Neuron (in vitro differentiated cells): ENCODE data around the gene ZNF554.
"Not testable (repeated sequence)": the region's sequence is repeated elsewhere in the genome, so short reads cannot be mapped to it uniquely, and the experiment has no call there.

Experiments
- H2AFZ ChIP-seq: one replicate; pipeline ENCODE4 v1.6.1; 2013; ENCODE audit warnings: low read depth, mild to moderate bottlenecking, inconsistent platforms, low read length, moderate library complexity
- H3K27me3 ChIP-seq: one replicate; pipeline ENCODE4 v1.6.1; 2013; ENCODE audit warnings: low read length; ENCODE audit not compliant: insufficient read depth
- H3K36me3 ChIP-seq: one replicate; pipeline ENCODE4 v1.6.1; 2013; ENCODE audit warnings: low read length; ENCODE audit not compliant: insufficient read depth
- H3K4me1 ChIP-seq: one replicate; pipeline ENCODE4 v1.6.1; 2013; ENCODE audit warnings: low read length; ENCODE audit not compliant: insufficient read depth
- H3K4me3 ChIP-seq: 2 replicates; pipeline ENCODE4 v1.5.1; 2013; ENCODE audit warnings: mild to moderate bottlenecking, low read length, moderate library complexity
- H3K9me3 ChIP-seq: one replicate; pipeline ENCODE4 v1.6.1; 2013; ENCODE audit warnings: low read length

Gene ZNF554

DNA sequence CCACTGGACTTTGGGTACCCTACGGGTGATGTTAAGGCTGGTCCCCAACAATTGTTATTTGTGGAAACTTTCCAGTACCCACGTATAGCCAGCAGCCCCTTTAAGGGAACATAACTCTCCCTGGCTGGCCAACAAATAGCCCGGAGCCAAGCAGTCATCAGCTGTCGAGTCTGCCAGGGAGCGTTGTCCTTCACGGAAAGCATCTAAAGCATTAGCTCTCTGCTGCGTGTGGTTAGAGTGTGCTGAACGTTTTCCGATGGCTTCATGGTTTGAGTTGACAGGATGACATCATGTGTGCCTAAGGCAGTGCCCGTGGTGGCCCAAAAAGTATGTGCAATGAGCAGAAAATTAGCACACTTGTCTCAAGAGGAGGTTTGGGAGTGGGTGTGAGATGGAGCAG lies 44.1 kb downstream of the ZNF554 start:
- H3K9me3 ChIP-seq, result peaks cover under 1% of the 10 kb centered on the region
- H3K36me3 ChIP-seq, result no peaks in the 10 kb centered on the region
- H3K4me1 ChIP-seq, result no peaks in the 10 kb centered on the region
- H3K4me3 ChIP-seq, result no peak overlapping the region
- H3K27me3 ChIP-seq, result no peaks in the 10 kb centered on the region
- H2AFZ ChIP-seq, result no peak overlapping the region

DNA sequence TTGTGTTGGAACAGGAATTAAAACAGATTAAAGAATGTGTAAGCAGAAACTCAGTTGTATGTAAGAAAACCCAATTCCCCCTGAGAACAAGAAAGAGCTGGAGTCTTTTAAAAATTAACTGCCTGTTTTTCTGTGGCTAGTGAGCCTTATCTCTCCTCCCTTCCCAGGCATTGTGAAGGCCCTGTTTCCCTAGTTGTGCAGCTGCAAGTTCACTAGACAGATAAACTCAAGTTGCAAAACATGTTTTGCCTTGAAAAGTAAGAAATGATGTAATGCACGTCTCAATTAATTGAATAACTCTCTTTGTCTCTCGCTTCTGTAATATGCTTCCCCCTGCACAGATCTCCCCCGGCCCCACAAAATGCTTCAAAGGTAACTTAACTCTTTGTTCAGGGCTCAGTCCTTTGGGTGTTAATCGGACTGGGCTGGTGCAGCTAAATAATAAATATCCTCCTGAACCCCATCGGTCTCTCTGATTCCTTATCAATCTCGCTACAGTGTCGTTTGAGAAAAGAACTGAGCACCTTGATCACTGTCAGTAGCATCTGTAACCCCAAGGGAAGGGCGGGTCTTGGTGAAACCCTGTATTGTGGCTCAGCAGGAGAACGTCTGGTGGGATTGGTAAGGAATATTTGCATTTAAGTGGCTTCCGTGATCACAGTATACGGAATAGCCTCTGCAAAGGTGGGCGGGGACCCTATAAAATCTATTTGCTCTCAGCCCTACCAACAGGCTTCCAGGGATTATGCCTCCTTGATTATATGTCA lies 45.8 kb downstream of the ZNF554 start:
- Histone ChIP-seq H3K27me3 (no peaks in the 10 kb centered on the region), H3K9me3 (no peaks in the 10 kb centered on the region), H3K4me1 (no peaks in the 10 kb centered on the region), H3K4me3 (no peak overlapping the region), H2AFZ (no peak overlapping the region), H3K36me3 (no peaks in the 10 kb centered on the region)

DNA sequence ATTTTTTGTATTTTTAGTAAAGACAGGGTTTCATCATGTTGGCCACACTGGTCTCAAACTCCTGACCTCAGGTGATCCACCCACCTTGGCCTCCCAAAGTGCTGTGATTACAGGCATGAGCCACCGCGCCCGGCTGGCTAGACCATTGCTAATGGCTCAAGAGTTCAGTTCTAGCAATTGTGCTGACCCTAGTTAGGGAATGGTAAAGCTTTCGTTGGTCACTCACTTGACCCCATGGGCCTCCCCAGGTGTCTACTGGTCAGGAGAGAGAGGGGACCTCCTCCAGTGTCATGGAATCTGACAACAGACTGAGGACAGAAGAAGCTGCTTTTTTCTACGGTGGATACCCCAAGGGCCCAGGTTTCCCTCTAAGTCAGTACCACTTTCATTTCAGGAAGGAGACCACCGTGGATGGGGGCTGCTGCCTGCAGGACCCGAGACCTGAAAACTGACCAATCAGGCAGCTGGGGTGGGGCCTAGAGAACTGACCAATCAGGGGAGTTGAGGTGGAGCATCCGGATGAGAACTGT lies 46.9 kb downstream of the ZNF554 start:
- Histone ChIP-seq H3K27me3 (no peaks in the 10 kb centered on the region), H3K36me3 (no peaks in the 10 kb centered on the region)

DNA sequence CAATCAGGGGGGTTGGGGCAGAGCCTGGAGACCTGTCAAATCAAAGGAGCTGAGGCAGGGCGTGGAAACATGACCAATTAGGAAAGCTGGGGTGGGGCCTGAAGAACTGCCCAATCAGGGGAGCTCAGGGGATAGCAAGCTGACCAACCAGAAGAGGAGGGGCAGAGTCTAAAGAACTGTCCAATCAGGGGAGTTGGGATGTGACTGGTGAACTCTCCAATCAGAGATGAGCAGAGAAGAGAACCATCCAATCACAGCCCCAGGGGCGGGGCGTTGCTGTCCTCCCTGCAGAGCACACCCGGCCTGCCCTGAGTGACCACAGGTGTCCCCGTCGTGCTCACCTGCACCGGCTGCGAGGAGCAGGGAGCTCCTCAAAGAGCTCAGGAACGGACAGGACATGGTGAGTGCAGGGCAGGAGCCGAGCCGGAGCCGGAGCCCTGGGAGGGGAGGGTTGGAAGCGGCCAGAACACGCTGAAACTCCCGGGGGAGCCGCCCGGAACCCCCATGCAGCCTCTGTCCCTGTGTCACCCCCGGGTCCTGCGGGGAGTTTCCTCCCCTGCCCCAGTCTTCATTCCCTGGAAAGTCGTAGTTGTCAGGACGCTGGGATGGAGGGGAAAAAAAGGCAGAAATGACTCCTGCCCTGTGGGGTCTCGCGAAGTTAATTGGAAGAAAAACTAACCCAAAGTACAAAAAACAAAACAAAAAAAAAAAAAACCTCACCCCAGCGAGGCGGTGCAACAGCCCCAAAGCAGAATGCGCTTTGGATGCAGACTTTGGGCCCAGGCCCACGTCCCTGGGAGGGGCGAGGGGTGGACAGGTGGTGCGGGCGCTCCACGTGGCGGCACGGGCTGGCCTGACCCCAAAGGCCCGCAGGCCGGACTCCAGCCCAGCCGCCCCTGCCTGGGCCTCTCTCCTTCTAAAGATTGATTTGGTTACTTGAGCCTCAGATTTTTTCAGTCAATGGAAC lies 47.6 kb downstream of the ZNF554 start, which contains the start of gene ZNF556:
ZNF556 (plus strand) TSS at position 311 of the 967 bp plus-strand sequence; CDS start at position 398, 87 bp downstream.
- H3K4me3 ChIP-seq, result no peak within 1 kb of the TSS
- H3K4me1 ChIP-seq, result no peaks in the 10 kb centered on the region
- H3K27me3 ChIP-seq, result no peaks in the 10 kb centered on the region
- no peak within 1 kb of the TSS for H2AFZ ChIP-seq
- H3K9me3 ChIP-seq, result no peaks in the 10 kb centered on the region
- H3K36me3 ChIP-seq, result no peaks in the 10 kb centered on the region

More for the DNA sequence above, 46.9 kb downstream of the ZNF554 start:
- no peaks in the 10 kb centered on the region for H3K4me1 ChIP-seq
- no peak overlapping the region for H2AFZ ChIP-seq
- no peak overlapping the region for H3K4me3 ChIP-seq
- no peaks in the 10 kb centered on the region for H3K9me3 ChIP-seq

DNA sequence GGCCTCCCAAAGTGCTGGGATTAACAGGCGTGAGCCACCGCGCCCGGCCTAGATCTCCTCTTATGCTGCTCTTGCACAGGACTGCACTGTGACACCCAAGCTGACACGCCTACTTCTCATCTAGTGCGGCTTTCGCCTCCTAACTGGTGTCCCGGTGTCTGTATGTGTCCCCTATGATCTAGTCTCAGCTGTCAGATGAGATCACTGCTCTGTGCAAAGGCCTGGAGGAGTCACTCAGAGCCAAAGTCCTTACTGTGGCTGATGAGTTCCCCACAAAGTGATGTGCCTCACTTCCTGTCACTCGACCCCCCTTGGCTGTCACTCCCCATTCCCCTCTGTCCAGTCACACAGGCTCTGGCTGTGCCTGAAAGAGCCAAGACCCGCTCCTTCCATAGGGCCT lies 50.0 kb downstream of the ZNF554 start:
- H3K9me3 ChIP-seq, result no peaks in the 10 kb centered on the region
- H3K4me1 ChIP-seq, result no peaks in the 10 kb centered on the region
- no peak overlapping the region for H2AFZ ChIP-seq
- no peaks in the 10 kb centered on the region for H3K36me3 ChIP-seq
- H3K27me3 ChIP-seq, result no peaks in the 10 kb centered on the region
- H3K4me3 ChIP-seq, result no peak overlapping the region

DNA sequence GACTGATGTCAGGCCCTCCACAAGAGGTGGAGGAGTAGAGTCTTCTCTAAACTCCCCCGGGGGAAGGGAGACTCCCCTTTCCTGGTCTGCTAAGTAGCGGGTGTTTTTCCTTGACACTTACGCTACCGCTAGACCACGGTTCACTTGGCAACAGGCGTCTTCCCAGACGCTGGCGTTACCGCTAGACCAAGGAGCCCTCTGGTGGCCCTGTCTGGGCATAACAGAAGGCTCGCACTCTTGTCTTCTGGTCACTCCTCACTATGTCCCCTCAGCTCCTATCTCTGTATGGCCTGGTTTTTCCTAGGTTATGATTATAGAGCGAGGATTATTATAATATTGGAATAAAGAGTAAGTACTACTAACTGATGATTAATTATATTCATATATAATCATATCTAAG lies 52.5 kb downstream of the ZNF554 start:
- not testable (repeated sequence) for H2AFZ ChIP-seq, H3K9me3 ChIP-seq, H3K4me1 ChIP-seq, H3K4me3 ChIP-seq, H3K27me3 ChIP-seq, H3K36me3 ChIP-seq

DNA sequence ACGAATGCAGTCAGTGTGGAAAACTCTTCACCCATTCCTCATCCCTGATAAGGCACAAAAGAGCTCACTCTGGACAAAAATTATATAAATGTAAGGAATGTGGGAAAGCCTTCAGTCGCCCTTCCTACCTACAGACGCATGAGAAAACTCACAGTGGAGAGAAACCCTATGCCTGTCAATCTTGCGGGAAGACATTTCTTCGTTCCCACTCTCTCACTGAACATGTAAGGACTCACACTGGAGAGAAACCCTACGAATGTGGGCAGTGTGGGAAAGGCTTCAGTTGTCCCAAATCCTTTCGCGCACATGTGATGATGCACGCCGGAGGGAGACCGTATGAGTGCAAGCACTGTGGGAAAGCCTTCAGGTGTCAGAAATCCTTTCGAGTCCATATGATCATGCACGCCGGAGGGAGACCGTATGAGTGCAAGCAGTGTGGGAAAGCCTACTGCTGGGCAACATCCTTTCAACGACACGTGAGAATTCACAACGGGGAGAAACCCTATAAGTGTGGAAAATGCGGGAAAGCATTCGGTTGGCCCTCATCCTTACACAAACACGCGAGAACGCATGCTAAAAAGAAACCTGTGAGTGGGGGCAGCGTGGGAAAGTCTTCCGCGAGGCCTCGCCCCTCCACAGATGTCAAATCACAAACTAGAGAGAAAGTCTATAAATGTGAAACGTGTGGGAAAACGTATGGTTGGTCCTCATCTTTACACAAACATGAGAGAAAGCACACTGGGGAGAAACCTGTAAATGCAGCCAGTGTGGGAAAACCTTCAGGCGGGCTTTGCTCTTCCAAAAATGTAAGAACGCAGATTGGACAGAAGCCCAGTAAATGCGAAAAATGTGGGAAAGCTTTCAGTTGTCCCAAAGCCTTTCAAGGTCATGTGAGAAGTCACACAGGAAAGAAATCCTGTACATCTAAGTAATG lies 58.0 kb downstream of the ZNF554 start:
- Histone ChIP-seq H2AFZ (no peak overlapping the region), H3K9me3 (peaks cover 13% of the 10 kb centered on the region), H3K4me3 (no peak overlapping the region), H3K27me3 (no peaks in the 10 kb centered on the region), H3K36me3 (no peaks in the 10 kb centered on the region), H3K4me1 (no peaks in the 10 kb centered on the region)

DNA sequence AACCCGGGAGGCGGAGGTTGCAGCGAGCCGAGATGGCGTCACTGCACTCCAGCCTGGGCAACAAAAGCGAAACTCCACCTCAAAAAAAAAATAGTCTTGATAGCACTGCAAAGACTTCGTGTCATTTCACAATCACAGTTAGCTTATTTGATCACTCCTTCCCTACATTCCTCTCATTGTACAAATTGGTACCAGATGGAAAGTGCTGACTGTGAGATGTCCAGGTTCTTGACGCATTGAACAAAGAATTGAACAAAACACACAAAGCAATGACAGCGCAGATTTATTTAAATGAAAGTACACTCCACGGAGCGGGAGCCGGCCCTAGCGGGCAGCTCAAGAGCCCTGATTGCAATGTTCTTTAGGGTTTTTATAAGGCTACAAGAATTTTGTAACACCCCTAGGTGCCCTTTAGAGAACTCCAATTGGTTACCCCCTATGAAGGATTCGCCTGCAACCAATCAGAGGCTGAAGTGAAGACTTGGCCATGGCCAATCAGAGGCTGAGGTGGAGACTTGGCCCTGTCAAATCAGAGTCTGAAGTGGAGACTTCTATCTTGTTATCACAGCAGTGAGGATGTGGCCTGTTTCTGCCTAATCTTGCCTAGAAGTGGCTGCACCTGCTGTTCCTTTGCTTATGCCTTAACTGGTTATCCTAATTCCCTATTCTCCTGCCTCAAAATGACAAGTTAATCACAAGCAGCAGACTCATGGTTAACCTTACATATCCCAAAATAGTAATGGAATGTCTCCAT lies 64.2 kb downstream of the ZNF554 start:
- peaks cover 4% of the 10 kb centered on the region for H3K4me1 ChIP-seq
- H3K4me3 ChIP-seq, result no peak overlapping the region
- H3K27me3 ChIP-seq, result no peaks in the 10 kb centered on the region

DNA sequence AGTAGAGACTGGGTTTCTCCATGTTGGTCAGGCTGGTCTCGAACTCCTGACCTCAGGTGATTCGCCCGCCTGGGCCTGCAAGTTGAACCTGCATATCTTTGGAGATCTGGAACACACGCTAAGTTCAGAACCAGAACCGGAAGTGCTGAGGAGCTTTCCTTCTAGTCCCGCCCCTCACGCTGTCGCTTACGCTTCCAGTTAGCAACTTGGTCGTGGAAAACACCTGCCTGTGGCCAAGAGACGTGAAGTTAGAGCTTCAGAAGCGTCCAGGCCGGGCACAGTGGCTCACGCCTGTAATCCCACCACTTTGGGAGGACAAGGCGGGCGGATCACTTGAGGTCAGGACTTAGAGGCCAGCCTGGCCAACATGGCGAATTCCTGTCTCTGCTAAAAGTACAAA lies 66.1 kb downstream of the ZNF554 start:
- H3K4me3 ChIP-seq, result no peak overlapping the region
- H3K36me3 ChIP-seq, result no peaks in the 10 kb centered on the region
- no peak overlapping the region for H2AFZ ChIP-seq
- H3K9me3 ChIP-seq, result peaks cover 5% of the 10 kb centered on the region
- H3K27me3 ChIP-seq, result no peaks in the 10 kb centered on the region
- H3K4me1 ChIP-seq, result peaks cover 4% of the 10 kb centered on the region

More for the DNA sequence above, 64.2 kb downstream of the ZNF554 start:
- H2AFZ ChIP-seq, result no peak overlapping the region
- H3K36me3 ChIP-seq, result no peaks in the 10 kb centered on the region
- H3K9me3 ChIP-seq, result peaks cover 4% of the 10 kb centered on the region
